GM19324 (cell line): ENCODE data around the gene HOXA13.

Source experiments
- ATAC-seq: cut with Tn5 transposase; IDR thresholded peaks from one replicate; pipeline ENCODE4 v1.9.1; 2021; ENCODE audit warnings: mild to moderate bottlenecking, moderate library complexity; ENCODE audit not compliant: unreplicated experiment, low FRiP score

HOXA13 gene

DNA sequence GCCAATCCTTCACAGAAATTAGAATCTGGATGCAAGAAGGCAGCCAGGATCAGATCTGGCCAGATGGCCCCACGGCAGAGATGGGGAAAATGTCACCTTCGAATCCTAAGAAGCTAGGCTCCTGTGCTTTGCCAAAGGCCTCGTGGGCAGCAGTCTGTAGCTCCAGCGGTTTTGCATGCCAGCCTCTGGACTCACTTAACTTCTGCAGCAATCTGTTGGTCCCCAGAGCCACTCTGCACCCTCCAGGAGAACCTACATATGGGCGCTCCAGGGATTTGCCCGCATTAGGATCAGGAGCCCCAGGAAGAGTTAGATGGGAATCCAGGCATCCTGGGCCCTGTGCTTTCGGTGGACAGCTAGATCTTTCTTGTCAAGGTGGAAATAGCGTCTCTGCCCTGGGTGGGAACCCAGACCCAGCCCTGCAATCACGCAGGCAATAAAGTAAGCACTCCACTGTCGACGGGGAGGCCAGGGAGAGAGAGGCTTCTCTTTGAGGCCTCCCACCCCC is 10.1 kb upstream of the HOXA13 start:
- no peak for ATAC-seq

GRCh38 chr7:27208998-27209397 is 9.1 kb upstream of the HOXA13 start:
- no peak for ATAC-seq

- ATAC-seq: no peak
Measured at GRCh38 chr7:27207348-27207985, 7.6 kb upstream of the HOXA13 start.

GRCh38 chr7:27205325-27206280 is 5.7 kb upstream of the HOXA13 start:
- no peak for ATAC-seq

DNA sequence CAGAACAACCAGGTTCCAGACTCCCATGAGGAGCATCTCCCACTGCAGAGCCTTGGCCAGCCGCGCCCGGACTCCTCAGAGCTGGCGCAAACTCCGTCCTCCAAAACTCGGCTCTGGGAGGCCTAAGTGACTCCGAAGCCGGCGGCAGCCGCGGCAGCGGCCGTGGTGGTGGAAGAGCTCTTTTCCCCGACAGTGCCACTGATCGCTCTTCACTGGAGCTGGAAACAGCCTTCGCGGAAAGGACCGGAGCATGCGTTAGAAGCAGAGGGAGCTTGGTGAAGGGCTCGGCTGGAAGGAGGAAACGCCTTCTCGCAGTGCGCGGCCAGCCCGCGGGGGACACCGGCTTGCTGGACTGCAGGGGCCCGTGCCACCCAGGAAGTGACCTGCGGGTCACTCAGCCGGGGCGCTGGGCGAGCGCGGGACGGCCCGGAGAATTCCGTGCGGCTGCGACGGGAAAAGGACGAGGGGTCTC is 5.0 kb upstream of the HOXA13 start:
- no peak for ATAC-seq

DNA sequence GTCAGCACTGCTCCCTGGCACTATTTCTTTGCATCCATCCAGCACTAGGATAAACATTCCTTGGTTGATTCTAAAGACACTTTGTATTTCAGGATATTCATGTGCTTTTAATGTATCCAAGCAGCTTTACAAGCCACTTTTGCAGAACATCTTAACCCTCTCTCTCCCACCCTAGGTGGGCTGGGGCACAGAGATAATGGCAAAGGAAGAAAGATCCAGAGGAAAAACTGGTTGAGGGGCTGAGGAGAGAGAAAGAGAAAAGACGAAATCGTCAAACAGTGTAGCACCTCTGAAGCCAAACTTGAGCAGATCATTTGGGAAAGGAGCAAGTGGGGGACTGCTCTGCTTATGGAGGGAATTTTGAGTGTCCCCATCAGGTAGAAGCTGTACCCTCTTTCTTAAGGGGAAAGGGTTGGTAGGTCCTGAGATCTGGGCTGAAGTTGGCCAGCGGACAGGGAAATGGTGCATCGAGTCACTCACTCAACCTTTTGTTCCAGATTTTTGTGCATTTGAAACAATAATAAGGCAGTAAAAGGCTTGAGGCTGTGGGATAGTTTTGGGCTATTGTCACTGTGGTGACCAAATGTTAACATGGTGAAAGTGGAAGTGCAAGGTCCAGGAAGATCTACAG is 4.2 kb upstream of the HOXA13 start:
- ATAC-seq: no peak

- no peak for ATAC-seq
Measured at GRCh38 chr7:27203365-27203953, 3.6 kb upstream of the HOXA13 start.

DNA sequence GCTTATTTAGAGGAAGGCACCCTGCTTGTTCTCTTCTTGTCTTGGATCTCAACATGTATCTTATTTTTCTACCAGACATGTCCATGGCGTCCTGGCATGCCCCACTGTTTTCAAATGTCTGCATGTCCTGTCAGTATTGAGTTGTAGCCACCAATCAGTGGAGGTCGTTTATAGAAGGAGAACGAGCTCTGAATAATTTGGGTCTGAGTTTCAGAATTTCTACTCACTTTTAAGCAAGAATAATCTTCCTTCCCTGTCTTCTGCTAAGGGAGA is 2.9 kb upstream of the HOXA13 start:
- no peak for ATAC-seq

- no peak for ATAC-seq
Measured at GRCh38 chr7:27202018-27202861, 2.3 kb upstream of the HOXA13 start.

GRCh38 chr7:27201580-27202017 is 1.7 kb upstream of the HOXA13 start:
- ATAC-seq: no peak

DNA sequence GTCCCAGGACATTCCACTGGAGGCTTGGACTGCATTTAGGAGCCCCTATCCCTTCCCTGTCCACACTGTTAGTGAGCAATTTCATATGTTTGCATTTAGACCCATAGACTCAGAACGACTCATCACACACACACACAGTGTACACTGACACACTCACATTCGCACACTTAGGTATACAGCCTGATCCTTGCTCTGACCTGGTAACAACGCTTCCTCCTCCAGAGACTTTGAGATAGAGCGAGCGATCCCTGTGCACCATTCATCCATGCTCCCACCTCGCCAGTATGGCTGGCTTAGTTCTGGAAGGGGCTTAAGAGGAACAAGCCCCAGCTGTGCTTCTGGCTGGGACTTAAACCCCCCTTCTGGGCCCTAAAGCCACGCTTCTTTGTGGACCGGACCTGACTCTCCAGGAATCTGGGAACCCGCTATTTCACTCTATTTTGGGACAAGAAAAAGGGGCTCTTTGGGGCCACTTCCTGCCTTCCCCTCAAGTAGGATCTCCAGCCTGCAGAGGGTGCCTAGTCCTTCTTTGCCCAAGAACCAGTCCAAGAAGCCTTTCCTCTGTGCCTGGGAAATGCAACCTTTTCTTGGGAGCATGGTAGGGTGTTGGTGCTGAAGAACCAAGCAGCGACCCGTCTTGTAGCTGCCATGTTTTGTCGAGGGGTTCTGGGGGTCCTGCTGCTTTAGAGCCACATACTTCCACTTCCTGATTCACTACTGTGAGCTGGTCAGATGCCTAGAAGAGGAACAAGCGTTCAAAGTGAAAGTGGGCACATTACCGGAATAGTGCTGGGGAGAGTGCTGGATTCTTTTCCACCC is 1.1 kb upstream of the HOXA13 start:
- ATAC-seq: no peak

DNA sequence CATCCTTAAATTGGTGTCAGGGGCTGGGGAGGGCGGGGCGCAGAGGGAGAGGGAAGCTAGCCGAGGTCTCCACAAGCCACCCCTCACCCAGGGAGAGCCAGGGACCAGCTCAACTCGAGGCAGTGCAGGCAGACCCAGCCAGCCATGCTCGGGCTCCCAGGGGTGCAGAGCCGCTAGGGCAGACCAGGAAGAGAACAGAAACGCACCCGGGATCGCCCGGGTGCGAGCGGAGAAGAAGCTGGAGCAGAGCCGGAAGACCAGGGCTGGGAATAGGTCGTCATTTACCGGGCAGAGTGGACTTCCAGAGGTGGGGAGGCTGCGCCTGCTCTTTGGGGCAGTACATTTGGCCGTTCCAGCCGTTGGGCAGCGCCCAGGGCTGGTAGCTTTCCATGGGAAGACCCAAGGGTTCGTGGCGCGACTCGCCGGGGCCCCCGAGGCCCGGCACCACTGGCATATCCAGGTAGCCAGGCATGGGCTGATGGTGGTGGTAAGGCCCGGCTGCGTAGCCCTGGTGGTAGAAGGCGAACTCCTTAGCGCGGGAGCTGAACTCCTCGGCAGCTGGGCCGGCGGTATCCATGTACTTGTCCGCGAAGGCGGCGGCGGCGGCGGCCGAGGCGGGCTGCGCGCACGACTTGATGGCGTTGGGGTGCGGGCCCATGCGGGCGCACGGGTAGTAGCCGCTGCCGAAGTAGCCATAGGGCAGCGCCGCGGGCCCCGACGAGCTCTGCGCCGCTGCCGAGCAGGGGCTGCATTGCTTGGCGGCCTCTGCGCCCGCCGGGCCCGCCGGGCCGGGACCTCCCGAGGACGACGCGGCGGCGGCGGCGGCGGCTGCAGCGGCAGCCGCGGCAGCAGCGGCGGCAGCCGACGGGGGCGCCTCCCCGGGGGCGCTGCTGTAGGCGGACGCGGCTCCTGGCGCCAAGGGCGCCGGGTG is 755 bp downstream of the HOXA13 start:
- no peak for ATAC-seq

DNA sequence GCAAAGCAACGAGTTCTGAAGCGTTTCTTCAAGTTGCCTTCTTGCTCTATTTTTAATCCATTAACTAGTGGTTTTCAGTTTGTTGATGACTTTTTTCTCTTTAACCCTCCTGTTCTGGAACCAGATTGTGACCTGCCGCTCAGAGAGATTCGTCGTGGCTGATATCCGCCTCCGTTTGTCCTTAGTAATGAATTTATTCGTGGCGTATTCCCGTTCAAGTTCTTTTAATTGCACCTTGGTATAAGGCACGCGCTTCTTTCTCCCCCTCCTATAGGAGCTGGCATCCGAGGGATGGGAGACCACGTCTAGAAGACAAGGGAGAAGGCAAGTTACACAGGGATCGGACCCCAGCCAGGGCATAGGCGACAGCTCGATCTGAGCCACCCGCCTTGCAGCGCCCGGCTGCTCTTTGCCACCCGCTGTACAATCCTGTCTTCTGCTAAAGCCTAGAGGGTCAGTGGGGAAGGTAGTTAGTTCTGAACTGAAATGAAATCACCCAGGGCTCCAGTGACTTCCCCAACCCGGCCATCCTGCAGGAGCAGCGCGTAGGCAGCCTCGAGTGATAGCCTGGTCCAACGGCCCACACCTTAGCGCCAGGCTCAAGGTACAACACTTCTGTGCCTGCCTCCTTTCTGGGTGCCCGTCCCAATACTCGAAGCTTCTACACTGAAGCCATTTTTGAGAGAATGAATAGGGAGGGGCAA is 1.6 kb downstream of the HOXA13 start:
- ATAC-seq: no peak

GRCh38 chr7:27197137-27198042 is 2.5 kb downstream of the HOXA13 start:
- no peak for ATAC-seq

- no peak for ATAC-seq
Measured at GRCh38 chr7:27196287-27196767, 3.6 kb downstream of the HOXA13 start.

GRCh38 chr7:27194686-27195379 is 5.1 kb downstream of the HOXA13 start:
- ATAC-seq: no peak
